Islet precursor cell (in vitro differentiated cells): ENCODE measurements around the gene PYDC1.
"Not testable (repeated sequence)": the region's sequence is repeated elsewhere in the genome, so short reads cannot be mapped to it uniquely, and the experiment has no call there.

Experiments used
- DNase-seq: peaks from one replicate; pipeline ENCODE4 v3.0.0-alpha.2; 2018

PYDC1 gene

DNA sequence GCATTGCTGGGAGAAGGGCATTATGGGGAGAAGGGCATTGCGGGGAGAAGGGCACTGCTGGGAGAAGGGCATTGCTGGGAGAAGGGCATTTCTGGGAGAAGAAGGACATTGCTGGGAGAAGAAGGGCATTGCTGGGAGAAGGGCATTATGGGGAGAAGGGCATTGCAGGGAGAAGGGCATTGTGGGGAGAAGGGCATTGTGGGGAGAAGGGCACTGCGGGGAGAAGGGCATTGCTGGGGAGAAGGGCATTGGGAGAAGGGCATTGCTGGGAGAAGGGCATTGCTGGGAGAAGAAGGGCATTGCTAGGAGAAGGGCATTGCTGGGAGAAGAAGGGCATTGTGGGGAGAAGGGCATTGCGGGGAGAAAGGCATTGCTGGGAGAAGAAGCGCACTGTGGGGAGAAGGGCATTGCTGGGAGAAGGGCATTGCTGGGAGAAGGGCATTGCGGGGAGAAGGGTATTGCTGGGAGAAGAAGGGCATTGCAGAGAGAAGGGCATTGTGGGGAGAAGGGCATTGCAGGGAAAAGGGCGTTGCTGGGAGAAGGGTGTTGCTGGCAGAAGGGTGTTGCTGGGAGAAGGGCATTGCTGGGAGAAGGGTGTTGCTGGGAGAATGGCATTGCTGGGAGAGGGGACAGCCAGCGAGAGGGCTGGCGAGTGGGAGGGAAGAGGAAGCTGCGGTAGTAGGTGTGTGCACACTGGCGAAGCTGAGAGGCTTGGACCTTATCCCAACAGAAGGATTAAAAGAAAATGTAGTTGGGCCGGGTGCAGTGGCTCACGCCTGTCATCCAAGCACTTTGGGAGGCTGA is 4.6 kb upstream of the PYDC1 start:
- DNase-seq: peak; percentile 37

DNA sequence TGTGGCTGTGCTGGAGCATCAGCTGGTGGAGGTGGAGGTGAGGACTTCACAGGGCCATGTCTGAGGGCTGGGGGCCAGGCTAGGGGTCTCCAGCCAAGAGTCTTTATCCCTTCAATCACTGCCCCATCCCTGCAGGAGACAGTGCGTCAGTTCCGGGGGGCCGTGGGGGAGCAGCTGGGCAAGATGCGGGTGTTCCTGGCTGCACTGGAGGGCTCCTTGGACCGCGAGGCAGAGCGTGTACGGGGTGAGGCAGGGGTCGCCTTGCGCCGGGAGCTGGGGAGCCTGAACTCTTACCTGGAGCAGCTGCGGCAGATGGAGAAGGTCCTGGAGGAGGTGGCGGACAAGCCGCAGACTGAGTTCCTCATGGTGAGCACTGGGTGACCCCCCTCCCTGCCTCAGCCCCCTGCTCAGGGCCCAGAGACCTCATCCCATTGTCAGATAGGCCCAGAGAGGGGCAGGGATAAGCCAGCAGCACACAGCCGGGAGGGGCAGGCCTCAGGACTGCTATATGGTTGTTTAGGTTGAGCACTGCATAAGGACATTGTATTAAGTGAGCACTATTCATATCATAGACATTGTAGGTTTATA is 2.3 kb upstream of the PYDC1 start:
- peak; percentile 14 for DNase-seq

GRCh38 chr16:31217136-31217530 is 198 bp upstream of the PYDC1 start:
- no peak for DNase-seq

GRCh38 chr16:31215287-31216162 is 1.4 kb downstream of the PYDC1 start:
- peak; percentile 88 for DNase-seq

DNA sequence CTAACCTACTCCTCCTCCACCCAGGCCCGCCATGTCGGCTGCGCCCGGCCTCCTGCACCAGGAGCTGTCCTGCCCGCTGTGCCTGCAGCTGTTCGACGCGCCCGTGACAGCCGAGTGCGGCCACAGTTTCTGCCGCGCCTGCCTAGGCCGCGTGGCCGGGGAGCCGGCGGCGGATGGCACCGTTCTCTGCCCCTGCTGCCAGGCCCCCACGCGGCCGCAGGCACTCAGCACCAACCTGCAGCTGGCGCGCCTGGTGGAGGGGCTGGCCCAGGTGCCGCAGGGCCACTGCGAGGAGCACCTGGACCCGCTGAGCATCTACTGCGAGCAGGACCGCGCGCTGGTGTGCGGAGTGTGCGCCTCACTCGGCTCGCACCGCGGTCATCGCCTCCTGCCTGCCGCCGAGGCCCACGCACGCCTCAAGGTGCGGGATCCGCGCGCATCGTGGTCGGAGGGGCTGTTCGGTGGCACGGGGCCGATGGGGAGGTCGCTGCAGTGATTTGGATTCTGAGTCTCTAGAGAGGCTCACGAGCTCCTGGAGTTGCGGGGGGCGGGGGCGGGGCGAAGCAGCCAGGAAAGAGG is 2.1 kb downstream of the PYDC1 start:
- no peak for DNase-seq

DNA sequence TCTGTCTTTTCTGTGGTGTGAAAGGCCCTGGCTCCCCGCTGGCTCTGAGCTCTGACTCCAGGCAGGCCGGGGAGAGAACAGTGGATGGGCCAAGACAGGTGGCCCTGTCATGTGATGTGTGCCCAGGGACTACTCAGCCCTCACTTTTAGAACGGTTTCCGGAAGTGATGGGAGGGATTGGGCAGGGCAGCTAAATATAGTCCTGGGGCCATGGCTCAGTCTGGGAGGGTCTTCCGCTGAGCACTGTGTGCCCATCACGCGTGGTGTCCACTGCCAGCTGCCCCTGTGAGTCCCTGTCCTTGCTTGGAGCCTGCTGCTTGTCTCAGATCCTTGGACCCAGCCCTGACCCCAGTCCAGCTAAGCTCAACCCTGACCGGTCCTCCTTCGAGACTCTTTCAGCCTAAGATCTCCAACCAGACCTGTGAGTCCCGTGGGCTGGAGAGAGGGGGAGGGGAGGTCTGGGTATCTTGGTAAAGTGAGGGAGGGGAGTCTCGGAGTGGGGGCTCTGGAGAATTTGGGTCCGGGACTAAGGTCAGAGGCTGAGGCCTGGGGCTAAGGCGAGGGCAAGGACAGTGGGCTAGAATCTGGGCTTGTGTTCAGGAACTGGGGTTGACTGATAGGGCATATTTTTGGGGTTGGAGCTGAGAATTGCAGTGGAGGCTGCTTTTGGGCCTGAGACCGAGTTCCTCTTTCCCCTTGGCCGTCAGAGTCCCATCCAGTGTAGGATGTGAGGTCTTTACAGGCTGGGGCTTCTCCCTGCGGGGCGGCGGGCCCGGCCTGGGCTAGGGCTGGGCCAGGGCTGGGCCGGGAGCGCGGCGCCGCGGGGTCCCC is 2.8 kb downstream of the PYDC1 start, which contains the start of gene TRIM72:
TSS of gene TRIM72 (plus strand) at position 243 of the 831 bp plus-strand sequence. CDS start 620 bp downstream, outside the sequence.
- DNase-seq: no peak

GRCh38 chr16:31213342-31213741 is 3.6 kb downstream of the PYDC1 start:
- DNase-seq: no peak

DNA sequence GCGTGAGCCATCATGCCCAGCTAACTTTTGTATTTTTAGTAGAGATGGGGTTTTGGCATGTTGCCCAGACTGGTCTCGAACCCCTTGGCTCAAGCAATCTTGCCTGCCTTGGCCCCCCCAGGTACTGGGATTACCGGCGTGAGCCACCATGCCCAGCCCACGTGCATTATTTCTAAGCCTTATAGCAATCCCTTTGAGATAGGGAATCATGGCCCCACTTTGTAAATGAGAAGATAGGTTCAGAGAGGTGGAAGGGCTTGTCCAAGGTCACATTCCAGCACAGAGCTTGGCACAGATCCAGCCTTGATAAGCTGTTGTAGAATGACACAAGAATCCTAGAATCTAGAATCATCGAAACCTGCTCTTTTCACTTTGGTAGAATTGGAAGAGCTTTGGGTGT is 10.2 kb downstream of the PYDC1 start:
- no peak for DNase-seq

GRCh38 chr16:31204871-31205666 is 11.9 kb downstream of the PYDC1 start:
- no peak for DNase-seq

DNA sequence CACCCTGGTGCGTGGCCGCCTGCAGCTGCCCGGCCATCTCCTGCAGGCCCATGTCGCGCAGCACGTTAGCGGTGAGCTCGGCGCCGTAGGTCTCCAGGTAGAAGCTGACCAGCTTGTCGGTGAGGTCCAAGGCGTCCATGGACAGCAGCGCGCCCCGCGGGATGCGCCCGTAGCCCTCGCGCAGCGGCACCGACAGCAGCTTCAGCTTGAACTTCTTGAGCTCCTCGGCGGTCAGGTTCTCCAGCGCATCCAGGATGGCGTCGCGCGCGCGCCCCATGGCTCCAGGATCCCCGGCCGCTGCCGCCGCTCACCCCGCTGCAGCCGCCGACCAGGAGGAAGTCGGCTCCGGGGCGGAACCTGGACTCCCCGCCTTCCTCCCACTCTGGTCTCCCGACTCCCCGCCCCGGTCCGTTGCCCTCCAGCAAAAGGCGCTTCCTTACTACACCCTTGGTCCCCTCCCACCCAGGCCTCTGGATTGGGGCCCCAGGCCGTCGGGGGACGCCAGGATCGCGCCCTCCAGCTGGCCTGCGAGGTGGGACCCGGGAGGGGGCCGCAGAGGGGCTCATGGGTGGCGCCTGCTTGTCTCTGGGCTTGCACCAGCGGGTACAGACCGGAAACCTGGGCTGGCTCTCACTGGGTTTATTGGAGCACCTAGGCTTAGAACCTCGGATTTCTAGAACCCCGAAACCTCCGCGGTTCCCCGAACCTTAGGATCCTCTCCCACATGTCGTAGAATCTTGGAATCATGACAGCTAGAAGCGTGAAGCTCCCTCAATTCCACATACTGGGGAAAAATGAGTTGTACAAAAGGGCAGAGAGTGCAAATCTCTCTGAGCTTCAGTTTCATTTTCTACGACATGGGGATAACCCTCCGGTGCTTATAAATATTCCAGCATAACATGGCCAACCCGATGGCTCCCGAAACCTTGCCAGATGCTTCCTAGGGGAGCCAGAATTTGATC is 14.2 kb downstream of the PYDC1 start, which contains the start of gene PYCARD:
TSS of gene PYCARD (minus strand) at position 347 of the 962 bp plus-strand sequence. CDS start at position 277, 70 bp downstream.
- DNase-seq: peak; percentile 79

DNA sequence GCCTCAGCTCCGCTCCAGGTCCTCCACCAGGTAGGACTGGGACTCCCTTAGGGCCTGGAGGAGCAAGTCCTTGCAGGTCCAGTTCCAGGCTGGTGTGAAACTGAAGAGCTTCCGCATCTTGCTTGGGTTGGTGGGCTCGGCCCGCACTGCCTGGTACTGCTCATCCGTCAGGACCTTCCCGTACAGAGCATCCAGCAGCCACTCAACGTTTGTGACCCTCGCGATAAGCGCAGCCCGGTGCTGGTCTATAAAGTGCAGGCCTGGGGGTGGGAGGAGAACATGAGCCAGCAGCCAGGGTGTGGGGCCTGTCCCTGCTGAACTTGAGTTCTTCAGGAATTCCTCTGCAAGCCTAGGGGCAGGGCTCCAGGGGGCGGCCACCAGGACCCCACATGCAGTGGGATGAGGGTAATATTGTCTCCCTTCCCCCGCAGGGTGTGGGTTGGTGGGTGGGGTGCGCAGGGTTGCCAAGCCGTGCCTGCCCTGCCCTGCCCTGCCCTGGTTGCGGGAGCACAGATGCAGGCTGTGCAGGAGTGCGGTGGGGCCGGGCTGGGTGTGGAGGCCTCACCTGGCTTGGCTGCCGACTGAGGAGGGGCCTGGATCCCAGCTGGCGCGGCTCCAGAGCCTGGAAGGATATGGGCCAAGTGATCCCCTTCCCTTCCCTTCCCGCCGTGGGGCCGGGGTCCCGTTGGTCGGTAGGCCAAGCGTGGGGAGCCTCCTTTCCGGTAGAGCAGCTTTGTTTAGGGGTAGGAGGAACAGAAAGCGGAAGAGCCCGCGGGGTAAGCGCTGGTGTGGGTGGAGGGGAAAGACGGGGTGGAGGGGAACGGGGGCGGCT is 15.1 kb downstream of the PYDC1 start:
- peak; percentile 87 for DNase-seq

DNA sequence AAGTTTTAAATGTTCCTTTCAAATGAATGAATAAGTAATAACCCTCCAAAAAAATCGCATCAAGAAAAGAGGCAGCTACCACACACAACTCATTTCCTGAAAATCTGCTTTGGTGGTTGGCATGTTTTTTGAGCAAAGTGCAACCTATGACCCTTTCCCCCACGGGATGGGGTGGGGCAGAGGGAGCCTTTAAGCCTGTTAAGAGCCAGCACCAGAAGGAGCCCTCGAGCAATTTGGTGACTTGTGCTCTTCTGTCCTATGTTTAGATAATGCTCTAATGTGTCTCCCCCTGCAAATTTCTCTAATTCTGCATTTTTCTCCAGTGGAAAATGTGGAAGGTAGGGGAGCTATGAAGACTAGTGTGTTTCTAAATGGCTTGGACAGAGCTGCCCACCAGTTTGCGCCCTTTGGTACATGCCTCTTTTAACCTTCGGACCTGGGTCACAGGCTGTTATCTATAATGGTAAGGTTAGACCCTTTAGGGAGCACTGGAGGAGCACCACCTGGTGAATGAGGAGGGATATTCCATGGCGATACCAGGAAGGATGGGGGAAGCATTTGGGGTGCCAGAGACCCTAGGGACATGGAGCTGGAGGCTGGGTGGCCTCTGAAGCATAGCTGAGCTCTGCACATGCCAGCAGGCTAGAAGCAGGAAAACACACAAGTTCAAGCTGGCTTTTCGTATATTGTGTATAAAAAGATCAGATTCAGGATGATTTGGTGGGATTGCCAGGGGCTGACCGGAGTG is 15.9 kb downstream of the PYDC1 start:
- DNase-seq: peak; percentile 56

DNA sequence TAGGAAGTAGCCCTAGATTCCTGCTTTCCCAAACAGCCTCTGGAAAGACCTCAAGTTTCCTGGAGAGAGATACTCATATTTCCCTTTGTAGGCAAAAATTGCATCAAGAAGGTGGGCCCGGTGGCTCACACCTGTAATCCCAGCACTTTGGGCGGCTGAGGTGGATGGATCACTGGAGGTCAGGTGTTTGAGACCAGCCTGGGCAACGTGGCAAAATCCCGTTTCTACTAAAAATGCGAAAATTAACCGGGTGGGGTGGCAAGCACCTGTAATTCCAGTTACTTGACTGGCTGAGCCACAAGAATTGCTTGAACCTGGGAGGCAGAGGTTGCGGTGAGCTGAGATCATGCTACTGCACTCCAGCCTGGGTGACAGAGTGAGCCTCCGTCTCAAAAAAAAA is 16.8 kb downstream of the PYDC1 start:
- not testable (repeated sequence) for DNase-seq

- no peak for DNase-seq
These were observed 17.4 kb downstream of the PYDC1 start for GRCh38 chr16:31199430-31200041.

DNA sequence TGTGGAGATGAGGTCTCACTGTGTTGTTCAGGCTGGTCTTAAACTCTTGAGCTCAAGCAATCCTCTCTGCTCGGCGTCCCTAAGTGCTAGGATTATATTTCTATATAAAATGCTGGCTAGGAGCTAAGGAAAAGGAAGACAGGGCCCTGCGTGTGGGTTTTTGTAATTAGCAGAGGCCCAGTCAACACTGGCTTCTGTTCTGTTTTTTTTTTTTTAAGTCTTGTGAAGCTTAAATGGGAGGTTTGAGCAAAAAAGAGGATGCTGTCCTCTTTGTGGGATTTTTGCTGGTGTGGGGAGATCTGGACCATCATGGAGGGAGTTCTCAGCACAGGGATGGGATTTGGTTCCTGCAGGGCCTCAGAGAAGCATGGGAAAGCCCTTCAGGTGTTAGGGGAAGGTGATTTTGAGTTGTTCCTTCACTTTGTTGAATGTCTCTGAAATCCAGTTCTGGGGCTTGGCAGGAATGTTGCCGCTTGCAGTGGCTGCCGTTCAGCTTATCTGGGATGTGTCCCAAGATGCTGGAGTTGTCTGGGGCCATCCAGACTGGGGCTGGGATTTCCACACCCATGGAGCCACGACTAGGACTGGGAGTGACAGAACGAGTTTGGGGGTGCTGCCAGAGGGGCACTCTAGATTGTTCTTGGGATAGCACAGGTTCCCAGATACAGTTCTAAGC is 18.6 kb downstream of the PYDC1 start:
- no peak for DNase-seq

DNA sequence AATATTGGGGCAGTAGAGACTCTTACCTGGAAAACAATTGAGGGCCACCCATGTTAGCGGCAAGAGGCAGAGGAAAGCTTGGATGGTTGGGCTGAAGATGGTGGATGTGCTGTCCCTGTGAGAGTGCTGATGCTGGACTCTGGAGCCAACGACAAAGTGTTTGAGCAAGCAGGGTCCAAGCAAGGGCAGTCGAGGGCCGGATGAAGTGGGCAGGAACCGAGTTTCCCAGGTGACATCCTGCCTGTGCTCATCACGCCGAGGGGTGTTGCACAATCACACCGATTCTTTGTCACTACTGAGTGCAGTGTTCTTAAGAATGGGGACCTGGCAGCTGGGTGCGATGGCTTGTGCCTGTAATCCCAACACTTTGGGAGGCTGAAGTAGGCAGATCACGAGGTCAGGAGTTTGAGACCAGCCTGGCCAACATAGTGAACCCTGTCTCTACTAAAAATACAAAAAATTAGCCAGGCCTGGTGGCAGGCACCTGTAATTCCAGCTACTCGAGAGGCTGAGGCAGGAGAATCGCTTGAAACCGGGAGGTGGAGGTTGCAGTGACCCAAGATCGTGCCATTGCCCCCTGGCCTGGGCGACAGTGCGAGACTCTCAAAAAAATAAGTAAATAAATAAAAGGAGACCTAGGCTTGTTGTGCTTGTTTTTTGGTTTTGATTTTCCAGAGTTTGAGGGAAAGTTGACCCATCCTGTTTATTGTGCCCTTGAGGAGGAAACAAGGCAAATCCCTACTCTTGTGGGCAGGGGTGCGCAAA is 20.4 kb downstream of the PYDC1 start:
- no peak for DNase-seq
